Parietal lobe (tissue), 2 donors: ENCODE results near the gene KIF1A. TPM values are rescaled to one million over a fixed set of nuclear protein-coding genes. Genes with fewer than 3 reads are reported as not detected.

Source experiments
- small RNA-seq: library from RNA; depleted of rRNA; stranded (forward); fragments of <200 nt; gene quantifications from one replicate; pipeline ENCODE3, GENCODE V24; 2014; ENCODE audit warnings: low replicate concordance
- total RNA-seq: library from RNA; depleted of rRNA; stranded (reverse); fragments of >200 nt; gene quantifications from one replicate; pipeline ENCODE4 v1.2.3, GENCODE V29; 2014

Gene KIF1A, protein sequence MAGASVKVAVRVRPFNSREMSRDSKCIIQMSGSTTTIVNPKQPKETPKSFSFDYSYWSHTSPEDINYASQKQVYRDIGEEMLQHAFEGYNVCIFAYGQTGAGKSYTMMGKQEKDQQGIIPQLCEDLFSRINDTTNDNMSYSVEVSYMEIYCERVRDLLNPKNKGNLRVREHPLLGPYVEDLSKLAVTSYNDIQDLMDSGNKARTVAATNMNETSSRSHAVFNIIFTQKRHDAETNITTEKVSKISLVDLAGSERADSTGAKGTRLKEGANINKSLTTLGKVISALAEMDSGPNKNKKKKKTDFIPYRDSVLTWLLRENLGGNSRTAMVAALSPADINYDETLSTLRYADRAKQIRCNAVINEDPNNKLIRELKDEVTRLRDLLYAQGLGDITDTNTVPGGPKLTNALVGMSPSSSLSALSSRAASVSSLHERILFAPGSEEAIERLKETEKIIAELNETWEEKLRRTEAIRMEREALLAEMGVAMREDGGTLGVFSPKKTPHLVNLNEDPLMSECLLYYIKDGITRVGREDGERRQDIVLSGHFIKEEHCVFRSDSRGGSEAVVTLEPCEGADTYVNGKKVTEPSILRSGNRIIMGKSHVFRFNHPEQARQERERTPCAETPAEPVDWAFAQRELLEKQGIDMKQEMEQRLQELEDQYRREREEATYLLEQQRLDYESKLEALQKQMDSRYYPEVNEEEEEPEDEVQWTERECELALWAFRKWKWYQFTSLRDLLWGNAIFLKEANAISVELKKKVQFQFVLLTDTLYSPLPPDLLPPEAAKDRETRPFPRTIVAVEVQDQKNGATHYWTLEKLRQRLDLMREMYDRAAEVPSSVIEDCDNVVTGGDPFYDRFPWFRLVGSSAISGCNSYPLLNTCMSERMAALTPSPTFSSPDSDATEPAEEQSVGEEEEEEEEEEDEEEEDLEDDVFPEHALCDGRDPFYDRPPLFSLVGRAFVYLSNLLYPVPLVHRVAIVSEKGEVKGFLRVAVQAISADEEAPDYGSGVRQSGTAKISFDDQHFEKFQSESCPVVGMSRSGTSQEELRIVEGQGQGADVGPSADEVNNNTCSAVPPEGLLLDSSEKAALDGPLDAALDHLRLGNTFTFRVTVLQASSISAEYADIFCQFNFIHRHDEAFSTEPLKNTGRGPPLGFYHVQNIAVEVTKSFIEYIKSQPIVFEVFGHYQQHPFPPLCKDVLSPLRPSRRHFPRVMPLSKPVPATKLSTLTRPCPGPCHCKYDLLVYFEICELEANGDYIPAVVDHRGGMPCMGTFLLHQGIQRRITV (N-terminal part only)
- total RNA-seq, result 300 TPM

GRCh38 chr2:240819858-240820606 is at the start of gene KIF1A:
Gene KIF1A (minus strand): TSS chr2:240820219. CDS start chr2:240797752, 22,467 bp downstream.

DNA sequence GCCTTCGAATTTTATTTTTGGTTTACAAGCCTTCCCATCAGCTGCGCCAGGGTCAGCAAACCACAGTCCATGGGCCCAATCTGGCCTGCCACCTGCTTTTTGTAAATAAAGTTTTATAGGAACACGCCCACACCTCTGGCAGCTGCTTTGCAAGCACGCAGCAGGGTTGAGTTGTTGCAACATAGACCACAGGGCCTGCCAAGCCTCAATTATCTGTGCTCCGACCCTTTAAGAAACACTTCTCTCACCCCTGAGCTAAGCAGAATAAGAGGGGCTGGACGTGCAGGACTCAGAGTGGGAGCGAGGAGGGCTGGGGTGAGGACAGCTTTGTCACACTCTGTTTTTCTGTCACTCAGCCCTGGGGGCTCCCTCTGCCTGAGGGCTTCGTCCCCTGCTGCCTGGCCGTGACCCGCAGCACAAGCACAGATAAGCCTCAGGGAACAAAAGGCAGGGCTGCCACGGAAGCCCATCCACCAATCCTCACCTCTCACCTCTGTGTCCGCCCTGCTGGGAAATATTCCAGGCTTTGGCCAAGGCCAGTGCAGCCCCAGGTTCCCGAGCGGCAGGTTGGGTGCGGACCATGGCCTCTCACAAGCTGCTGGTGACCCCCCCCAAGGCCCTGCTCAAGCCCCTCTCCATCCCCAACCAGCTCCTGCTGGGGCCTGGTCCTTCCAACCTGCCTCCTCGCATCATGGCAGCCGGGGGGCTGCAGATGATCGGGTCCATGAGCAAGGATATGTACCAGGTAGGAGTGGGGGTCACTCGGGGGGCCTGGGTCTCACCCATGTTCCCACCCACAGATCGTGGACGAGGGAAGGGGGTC is 48.5 kb upstream of the KIF1A start, which contains the start of gene AGXT:
TSS of gene AGXT (plus strand) at position 539 of the 823 bp plus-strand sequence. CDS start at position 581, 42 bp downstream.

GRCh38 chr2:240691631-240692420 is 128.2 kb downstream of the KIF1A start, which contains the start of gene AQP12A:
Gene AQP12A (plus strand): TSS chr2:240691866. CDS start chr2:240691914, 48 bp downstream.

GRCh38 chr2:240682431-240683224 is 137.4 kb downstream of the KIF1A start, which contains the start of gene AQP12B:
Gene AQP12B (minus strand): TSS chr2:240682885. CDS start chr2:240682837, 48 bp downstream.

Small RNA genes lying within 50 kb of the gene (small RNA-seq; reads per million reads assigned to genes)
- not detected for gene AC011298.3

Other genes starting within 250 kb of the KIF1A start
- gene CAPN10, start 233.5 kb downstream of the KIF1A start, total RNA-seq, result 52.9 TPM
- 2.5 TPM for gene GPR35, start 194.7 kb downstream of the KIF1A start, total RNA-seq
- gene AQP12B, start 137.3 kb downstream of the KIF1A start, total RNA-seq, result not detected
- gene AQP12A, start 128.4 kb downstream of the KIF1A start, total RNA-seq, result not detected
- not detected for gene AGXT, start 48.6 kb upstream of the KIF1A start, total RNA-seq
- gene MAB21L4, start 75.9 kb upstream of the KIF1A start, total RNA-seq, result not detected
- gene CROCC2, start 86.1 kb upstream of the KIF1A start, total RNA-seq, result under 0.01 TPM
- gene SNED1, start 178.4 kb upstream of the KIF1A start, total RNA-seq, result 5.6 TPM